NCI-H524 treated with DMSO at 0.1 percent for 48 hours (cell line): ENCODE data around the gene CD44.

Source experiments
- DNase-seq: peaks from one replicate; lab custom pipeline; 2025; lab: John Stamatoyannopoulos, UW

The CD44 gene

DNA sequence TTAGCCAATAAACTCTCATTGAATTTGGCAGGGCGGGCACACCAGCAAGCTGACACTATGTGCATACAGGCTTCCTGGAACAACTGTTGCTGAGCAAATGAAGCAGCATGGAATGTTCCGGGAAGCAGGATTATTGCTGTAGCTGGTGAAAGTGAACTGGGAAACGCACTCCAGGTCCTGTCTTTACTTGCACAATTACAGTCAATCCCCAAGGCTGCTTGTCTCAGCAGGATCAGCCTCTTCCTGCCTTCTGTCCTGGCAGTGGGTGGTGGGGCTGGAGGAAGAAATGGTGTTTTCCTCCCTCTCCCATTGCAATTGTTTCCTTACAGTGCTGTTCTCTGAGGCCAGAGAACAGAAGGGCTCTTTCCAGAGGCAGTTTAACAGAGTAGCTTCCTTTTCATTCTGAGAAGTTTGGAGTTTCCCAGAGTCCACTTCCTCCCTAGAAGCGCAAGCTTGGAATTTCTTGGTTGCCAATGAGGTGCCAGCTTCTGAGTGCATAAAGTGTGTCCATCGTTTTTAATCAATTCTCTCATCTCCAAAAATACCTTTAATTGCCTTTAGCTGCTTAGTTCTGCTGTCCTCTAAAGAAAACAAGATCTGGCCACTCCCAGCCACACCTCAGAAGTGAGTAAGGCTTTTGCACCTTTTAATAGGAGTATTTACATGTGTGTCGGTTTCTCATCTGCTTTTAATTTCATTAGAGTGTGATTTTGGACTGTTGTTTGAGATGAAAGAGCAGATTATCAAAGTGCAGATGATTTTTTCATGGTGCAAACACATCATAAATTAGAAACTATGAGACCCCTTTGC is 19.9 kb downstream of the CD44 start:
- no peak for DNase-seq

DNA sequence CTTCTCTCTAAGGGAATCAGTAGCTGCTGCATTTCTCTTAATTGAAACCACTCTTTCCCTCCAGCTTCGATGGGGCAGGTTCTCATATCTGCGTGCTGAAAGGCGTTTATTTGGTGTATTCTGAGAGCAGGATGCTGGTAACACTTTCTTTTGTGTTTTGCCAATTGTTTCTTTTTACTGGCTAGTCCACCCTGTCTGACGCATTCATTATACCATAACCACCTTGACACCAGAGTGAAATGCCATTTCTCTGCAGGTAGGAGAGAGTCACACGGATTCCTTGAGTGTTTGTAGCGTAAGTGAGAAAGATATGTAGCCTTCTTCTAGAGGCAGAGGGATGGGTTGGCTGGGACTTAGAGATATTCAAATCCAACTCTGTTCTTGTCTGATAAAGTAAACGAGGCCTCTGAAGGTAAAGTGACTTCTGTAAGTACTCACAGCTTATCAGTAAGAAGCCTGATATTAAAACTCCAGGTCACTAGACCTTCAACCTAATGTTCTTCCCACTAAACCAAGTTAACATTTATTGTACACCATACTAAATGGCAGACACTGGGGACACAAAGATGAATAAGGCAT is 21.4 kb downstream of the CD44 start:
- no peak for DNase-seq

DNA sequence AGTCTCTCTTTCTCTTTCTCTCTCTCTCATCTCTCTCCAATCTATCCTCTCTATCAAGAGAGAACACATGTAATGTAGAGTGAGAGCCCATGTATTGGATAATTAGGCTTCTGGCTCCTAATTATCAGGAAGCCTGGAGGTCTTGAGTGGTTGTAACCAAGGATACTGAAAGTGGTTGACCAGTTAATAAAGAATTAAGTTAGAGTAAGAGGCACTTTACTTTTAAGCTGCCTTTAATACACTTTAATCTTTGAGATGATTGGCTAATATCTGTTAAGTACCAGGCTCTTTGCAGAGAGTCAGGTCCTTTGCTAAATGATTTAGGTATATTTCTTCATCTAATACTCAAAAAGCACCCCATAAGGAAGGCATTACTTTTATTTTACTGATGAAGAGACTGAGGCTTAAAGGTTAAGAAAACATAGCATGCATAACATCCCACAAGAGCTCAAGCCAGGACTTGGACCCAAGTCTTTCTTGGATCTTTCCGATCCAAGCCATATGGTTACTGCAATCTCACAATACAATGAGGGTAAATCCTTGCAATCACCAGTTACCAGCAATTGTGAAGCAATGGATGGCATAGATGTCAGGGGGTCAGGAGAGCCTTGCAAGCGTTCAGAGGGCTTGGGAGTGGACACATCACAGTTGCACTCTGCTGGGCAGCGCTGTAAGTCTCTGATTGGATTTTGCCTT is 22.1 kb downstream of the CD44 start:
- peak; percentile 96 for DNase-seq

DNA sequence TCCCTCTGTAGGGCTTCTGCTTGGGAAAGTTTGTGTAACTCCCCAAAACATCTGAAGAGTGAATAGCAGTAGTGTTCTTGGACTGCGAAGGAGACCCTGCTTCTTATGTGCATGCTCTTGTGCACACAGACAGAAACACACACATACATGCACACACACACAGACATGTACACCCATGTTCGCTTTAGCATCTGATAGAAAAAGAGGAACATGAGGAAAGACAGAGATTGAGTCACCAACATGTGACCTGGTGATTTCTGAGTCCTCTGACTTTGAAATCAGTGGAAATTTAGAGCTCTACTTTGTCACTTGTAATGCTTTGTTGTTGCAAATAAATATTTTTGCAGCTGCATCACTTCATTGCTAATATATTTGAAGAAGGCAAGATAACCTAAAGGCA is 23.8 kb downstream of the CD44 start:
- no peak for DNase-seq

DNA sequence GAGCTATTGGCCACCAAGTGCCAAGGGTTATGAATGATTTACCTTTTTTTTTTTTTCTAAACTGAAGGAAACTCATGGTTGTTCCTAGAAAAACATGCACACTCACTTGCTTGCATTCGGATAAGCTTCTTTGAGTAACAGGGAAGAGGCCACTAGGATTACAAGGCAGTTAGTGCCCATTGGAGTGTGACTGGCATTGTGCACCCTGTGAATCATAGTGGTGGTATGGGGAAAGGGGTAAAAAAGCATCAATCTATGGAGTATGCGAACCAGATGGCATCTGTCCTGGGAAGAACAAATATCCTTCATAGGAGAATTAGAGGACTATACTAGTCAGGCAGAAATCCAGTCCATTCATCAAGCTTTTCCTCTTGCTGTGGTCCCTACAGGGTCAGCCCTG is 24.2 kb downstream of the CD44 start:
- no peak for DNase-seq

DNA sequence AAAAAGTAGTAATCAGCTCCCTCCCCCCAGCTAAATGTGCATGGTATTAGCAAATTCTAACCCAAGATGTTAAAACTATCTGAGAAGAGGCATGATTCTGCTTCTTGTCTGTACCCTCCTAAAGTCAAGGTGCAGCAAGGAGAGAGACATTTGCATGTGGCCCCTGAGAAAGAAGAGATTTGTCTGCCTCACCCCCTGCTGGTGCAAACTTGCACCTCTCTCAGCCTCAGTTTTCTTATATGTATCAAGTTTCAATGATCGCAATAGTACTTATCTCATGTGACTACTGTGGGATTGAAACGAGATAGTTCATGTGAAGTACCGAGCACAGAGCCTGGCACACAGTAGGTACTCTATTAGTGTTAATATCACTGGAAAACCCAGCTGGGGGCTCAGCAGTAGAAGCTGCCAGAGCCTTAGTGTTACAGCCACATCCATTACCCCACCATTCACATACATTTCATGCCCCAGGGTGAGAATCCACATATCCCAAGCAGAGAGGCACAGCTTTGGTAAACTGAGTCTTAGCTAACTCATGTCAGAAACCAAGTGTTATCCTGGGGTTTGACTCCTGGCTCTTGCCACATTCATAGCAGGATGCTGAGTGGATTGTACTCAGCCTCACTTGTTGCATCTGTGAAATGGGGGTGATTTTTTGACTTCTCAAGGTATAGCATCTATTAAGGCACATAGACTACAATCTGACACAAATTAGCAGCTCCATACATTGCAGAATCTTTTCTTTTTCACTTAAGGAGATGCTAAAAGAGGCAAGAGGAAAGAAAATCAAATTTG is 24.9 kb downstream of the CD44 start:
- no peak for DNase-seq

DNA sequence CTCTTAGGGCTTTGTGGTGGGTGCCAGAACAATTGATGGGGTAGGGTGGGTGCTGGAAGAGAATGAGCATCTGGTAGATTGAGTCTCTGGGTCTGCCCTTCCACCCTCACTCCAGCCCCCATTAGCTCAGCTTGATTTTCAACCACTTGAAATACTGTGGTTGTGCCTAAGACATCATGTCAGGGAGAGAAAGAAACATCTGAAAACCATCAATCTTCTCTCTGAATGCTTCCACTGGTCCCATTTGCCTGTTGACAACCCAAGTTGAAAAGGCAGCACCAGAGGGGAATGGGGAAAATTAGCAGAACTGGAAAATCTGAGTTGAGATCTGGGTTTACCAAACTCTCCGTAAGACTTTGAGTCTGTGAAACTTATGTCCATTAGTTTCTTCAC is 26.1 kb downstream of the CD44 start:
- no peak for DNase-seq

DNA sequence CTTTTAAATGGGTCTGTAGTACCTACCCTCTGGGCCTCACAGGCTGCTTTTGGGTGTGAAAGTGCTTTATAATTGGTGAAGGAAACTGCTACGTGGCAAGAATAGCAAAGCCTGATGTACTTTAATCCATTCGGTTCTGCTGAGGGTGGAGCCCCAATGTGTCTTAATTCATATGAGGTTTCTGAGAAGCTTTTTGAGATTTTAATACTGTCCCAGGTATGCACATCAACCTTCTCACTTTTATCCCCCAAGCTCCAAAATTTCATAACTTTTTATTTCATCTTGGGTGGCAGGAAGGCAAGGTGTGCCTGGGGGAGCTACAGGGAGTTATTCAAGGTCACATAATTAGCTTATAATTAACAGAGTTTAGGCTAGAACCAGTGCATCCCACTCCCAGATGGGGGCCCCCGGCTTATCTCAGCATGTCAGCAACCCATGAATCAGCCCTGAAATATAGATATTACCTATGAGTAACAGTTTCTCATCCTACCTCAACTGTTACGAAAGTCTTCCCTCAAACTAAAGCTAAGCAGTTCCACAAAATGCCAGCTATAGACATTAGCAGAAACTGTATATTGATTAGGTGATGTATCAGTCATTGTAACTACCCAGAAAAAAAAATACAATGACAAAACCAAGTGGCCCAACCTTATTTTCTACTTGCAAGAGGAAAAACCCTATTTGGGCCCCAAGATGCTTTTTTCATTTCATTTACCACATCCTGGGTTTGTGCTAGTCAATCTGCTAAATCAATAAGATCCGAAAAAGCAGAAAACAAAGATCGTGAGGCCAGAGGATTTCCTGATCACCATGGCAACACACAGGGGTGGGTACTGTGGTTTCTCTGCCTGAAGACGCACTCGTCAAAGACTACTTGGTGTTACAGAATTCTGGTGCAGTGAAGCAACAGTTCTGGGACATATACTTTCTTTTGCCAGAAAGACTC is 26.7 kb downstream of the CD44 start:
- no peak for DNase-seq

DNA sequence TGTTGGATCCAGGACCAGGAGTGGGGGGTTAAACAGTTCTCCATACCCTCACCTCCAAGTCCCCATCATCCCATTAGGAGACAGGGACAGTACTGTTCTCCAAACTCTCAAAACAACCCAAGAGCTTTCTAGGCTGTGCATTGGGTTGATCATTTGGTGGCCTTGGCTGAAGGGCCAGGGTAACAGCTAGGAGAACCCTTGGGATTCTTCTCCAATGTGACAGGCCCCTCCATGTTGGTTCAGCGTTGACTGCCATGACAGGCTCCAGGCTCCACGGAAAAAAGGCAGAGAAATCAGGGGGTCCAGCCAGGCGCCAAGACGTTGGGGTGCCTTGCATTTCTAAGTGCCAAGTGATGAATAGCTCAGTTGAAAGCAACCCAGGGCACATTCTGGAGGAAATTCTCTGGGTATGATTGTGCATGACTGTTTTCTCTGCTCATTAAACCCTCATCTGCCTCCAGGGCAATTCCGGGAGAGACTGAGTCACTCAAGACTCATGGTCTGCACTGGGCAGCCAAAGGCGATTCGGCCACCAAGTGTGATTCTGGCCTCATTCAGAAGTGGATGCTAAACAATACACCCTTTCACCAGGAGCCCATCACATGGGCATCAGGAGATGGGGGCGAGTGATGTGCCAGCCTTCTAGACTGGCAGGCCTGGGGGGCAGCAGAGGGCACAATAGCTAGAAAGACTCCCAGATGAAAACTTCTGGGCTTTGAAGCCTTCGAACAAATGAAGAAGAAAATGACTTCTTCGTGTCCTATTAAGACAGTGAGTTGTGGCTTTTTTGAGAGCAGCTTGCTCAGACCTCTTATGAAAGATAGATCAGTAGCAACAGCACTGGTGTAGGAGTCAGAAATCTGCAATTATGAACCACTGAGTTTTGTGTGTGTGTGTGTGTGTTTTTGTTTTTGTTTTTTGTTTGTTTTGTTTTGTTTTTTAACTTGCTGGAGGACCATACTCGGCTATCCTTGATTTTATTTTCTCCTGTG is 27.7 kb downstream of the CD44 start:
- no peak for DNase-seq

DNA sequence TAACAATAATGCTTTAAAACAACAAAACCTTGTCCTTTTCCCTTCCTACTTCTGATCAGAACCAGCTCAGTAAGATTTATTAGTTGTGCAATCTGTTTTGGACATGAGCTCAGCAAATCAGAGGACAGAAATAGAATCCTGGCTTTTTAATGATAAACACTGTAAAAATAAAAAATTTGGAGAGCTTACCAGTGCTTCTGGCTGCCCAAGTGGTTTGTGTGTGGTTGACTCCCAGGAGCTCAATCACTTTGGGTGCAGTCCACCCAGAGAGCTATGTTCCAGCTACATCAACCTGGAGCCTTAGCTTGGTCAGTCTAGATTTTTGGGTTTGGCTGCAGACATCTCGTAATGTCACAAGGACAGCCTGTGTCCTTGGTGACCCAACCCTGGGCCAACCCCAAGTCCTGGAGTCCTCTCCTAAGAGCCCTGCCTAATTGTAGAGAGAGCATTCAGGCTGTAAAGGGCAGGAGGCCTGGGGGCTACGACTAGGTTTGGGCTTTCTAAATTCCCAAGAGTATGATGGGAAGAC is 28.5 kb downstream of the CD44 start:
- DNase-seq: no peak

DNA sequence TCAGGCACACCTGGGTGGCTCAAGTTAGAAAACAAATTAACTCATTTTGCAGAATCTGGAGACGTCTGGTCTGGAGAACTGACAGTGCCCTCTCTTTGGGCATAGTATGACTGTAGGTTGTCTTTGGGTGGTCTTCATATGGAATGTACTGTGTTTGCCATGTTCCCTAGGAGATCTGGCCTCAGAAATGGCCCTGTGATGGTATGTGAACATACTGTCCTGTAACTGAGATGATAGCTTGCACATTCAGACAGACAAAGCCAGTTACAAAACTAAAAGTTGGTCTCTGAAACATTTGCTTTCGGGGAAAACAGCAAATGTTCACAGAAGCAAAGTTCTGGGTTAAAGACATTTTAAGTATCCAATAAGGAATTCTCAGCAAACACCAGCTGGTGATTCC is 29.7 kb downstream of the CD44 start:
- no peak for DNase-seq

DNA sequence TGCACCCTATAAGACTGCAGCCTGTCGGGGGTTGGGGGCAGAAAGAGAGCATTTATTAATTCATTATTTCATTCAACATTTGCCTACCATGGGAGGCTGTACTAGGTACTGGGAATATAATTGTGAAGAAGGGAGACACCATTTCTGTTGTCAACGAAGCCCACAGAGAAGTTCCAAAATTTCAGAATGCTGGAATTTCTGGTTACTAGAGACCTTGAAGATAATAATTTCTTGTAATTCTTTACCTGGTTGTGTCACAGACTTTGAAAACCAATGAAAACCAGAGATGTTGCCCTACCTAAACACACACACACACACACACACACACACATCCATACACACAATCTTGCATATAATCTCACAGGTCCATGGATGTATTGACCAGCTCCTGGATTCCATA is 30.1 kb downstream of the CD44 start:
- DNase-seq: no peak

DNA sequence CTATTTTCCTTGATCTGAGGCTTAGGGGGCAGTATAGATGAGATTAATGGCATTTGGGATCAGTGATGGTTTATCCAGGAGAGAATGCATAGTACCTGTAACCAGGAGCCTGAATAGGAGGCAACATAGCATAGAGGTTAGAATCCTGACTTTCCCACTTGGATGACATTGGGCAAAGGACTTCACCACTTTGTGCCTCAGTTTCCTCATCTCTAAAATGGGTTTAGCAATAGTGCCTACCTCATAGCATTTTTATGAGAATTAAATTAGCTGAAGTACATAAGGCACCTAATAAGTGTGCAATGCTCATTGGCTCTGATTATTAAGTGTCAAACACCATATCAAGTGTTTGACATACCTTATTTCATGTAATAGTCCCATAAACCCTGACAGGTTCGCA is 30.8 kb downstream of the CD44 start:
- DNase-seq: no peak

DNA sequence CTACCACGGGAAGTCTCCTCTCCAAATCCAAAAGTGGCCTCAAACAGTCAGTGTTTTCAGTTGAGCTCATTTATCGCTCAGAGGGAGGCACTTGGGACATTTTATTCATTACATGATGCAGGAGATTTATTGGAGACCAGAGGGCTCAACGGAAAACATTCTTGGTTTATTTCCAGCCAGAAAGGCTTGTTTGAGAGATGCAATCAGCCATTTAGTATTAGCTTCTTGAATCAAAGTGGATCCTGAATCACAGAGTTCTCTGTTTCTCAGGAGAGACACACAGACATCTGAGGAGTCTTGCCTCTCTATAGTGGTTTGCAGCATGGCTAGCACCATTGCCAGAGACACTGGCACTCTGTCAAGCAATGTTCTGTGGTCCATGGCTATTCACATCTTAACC is 31.5 kb downstream of the CD44 start:
- no peak for DNase-seq

DNA sequence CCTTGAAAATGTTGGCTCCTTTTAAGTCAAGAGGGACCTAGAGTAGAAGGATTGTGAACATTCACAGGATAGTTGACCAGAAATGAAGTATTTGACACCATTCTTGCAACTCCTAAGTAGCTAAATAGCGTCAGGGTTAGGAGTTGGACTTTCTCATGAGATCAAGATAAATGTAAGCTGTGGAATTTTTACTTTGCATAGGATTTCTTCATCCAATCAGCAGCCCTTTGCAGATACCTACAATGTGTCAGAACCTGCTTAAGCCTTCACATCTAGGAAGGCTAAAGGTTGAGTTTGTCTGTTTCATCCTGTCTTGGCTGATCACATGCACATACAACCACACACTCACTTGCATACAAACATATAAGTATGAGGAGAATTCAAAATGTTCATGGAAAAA is 32.3 kb downstream of the CD44 start:
- no peak for DNase-seq

DNA sequence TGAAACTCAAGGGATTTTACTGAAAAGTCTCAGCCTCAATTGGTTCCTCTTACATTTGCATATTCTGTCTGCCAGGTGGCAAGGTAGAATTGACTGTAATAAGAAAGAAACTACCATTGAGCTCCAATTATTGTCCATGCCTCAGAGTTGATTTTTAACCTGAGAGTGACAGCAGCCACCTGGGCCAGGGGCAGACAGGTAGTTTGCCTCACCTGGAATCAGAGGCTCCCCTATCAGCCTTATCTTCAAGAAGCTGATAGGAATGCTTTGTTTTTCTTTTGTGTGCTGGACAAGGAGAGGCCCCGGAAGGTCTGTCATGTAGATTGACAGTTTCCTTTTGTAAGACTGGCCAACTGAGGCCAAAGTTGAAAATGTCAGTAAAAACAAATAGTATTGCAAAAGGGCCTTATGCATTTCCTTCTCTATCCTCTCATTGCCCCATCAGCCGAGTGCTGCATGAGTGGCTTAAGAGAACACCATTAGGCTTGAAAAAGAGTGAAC is 34.1 kb downstream of the CD44 start:
- DNase-seq: no peak

DNA sequence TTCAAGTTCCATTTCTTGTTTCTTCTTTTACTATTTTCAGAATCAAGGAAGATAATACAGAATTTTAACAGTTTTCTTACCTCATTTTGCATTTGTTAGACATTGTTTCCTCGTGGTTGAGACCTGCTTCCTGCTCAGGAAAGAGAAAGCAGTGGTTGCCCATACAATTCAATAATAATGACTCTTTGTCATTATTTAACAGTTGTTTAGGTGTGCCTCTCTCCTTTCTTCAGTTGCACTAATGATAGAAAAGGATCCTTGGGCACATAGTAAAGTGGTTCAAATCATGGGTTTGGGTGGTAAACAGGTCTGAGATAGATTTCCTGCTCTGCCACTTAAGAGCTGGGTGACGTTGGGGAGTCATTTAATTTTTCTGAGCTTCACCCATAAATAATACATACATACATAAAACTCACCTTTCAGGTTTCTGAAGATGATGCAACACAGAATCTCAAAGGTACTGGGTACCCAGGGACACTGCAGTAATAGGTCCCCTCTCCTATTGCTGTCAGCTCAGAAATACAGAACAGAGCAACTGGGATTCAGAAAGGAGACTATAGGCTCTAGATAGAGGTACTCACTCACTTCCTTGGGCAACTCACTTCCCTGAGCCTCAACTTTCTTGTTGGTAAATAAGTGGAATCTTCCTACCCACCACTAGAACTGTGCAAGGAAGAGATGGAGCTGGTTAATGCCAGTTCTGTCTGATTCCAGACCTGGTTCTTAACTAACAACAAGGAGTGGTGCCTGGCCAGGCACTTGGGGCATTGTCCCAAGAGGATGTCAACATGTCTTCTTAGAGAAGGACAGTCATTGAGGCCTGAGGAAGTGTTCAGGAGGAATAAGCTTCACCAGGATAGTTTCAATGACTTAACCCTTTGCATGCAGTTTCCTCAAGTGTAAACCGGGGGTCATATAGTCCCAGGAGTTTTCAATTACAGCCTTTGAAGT is 34.9 kb downstream of the CD44 start:
- no peak for DNase-seq

DNA sequence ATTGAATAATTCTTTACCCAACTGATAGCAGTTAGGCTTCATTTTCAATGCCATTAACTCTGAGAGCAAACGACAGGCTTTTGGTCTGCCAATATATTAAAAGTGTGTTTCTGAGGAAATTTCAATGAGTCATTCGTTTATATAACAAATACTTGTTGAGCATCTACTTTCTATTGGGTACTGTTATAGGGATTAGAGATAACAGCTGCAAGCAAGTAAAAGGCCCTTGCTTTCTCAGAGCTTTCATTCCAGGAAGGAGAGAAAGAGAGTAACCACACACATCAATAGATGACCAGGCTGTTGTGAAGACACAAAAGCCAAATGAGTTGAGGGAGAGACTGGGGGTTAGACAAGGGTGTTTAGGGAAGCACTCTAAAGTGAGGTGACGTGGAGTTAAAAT is 35.7 kb downstream of the CD44 start:
- no peak for DNase-seq

DNA sequence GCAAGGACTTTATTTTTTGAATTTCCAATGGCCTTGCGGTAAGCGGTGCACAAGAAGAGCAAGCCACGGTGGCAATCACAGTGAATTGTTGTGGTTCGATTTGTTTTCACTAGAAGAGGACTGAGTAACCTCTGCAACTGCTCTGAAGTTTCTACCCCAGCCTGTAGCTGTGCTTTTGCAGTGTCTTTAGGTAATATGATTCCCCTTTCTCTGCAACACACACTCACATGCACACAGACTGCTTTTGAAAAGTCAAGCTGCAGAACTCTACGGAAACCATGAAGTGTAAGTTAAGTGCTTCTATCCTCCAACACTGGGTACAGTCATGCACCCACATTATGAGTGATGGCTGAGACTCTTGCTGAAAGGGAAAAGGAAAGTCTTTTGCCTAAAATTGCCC is 38.4 kb downstream of the CD44 start:
- no peak for DNase-seq
